Esophagus muscularis mucosa (tissue), 4 donors: ENCODE results near the gene TMEM123. TPM values are rescaled to one million over a fixed set of nuclear protein-coding genes. Genes with fewer than 3 reads are reported as not detected.

Source experiments
- DNase-seq: peaks from one replicate; pipeline ENCODE4 v3.0.0-alpha.2; 2017; ENCODE audit errors: extremely low spot score
- H3K27ac ChIP-seq, 4 donors: fragments of 200-600 bp; sonication (generic); replicated peaks in 1 of 4; 1 replicate in 3 of 4; 2 replicates in 1 of 4; pipeline ENCODE4 v1.5.1; 2016 to 2019; ENCODE audit warnings: mild to moderate bottlenecking in 1 of 4
- H3K27me3 ChIP-seq, 4 donors: fragments of 200-600 bp; sonication (generic); one replicate each; pipeline versions ENCODE4 v1.5.1 to v1.6.0; 2016 to 2019
- H3K36me3 ChIP-seq, 4 donors: fragments of 200-600 bp; sonication (generic); one replicate each; pipeline ENCODE4 v1.5.1; 2016 to 2019
- H3K4me1 ChIP-seq, 4 donors: fragments of 200-600 bp; sonication (generic); one replicate each; pipeline ENCODE4 v1.5.1; 2016 to 2019
- H3K4me3 ChIP-seq, 4 donors: fragments of 200-600 bp; sonication (generic); 1 replicate in 2 of 4; 2 replicates in 2 of 4; pipeline ENCODE4 v1.5.1; 2016 to 2019; ENCODE audit warnings: mild to moderate bottlenecking in 4 of 4, moderate library complexity in 1 of 4
- H3K9me3 ChIP-seq, 4 donors: fragments of 200-600 bp; sonication (generic); 1 replicate in 3 of 4; 2 replicates in 1 of 4; pipeline ENCODE4 v1.5.1; 2016 to 2019
- CTCF ChIP-seq, 3 experiments: fragments of 200-600 bp in 2 of 3; fragments of 450-650 bp in 1 of 3; sonication (generic) in 2 of 3; IDR thresholded peaks; one replicate each; pipeline ENCODE4 v1.5.1; 2017 to 2019; ENCODE audit warnings: antibody characterized with exemption in 3 of 3, mild to moderate bottlenecking in 2 of 3, moderate library complexity in 1 of 3
- EP300 ChIP-seq: sonication (generic); formaldehyde crosslinking; IDR thresholded peaks from one replicate; pipeline ENCODE4 v1.6.1; 2017; ENCODE audit warnings: antibody characterized with exemption
- POLR2A ChIP-seq: fragments of 450-650 bp; IDR thresholded peaks from one replicate; pipeline ENCODE4 v1.6.1; 2017; ENCODE audit warnings: antibody characterized with exemption, moderate library complexity, mild to moderate bottlenecking, low read depth
- POLR2AphosphoS5 ChIP-seq, 2 donors: sonication (generic); formaldehyde crosslinking; IDR thresholded peaks; one replicate each; pipeline ENCODE4 v1.6.1; 2017; ENCODE audit warnings: antibody characterized with exemption in 2 of 2
- WGBS: methylation state at CpG from one replicate; pipeline ENCODE4 v1.1.5; 2018; 5-methylcytosine and 5-hydroxymethylcytosine counted together
- intact Hi-C: fragments of 100-400 bp; cut with DNase I; formaldehyde crosslinking; loops from one replicate; pipeline ENCODE4 v1.15.1; 2023
- total RNA-seq, 4 donors: library from RNA; depleted of rRNA; stranded (reverse); fragments of >200 nt; gene quantifications; one replicate each; pipeline versions ENCODE4 v1.1.0 to v1.2.1, GENCODE V29; 2016

TMEM123 gene
- total RNA-seq, 4 donors from 2014 or later: 82.7 to 116 (median 88.8) TPM

- no peak overlapping the region for H3K4me3 ChIP-seq
- intact Hi-C loops: no loop called here
- no peak overlapping the region for H3K27ac ChIP-seq
- 87% methylated on average over 4 of the region's 4 CpGs for WGBS
- no peak for TF ChIP-seq EP300
- TF ChIP-seq CTCF (IDR thresholded peaks at IDR 0.05): no peak
- no peak for TF ChIP-seq POLR2A
- TF ChIP-seq POLR2AphosphoS5 (IDR thresholded peaks at IDR 0.05): no peak
- no peaks in the 10 kb centered on the region for H3K9me3 ChIP-seq
- no peak for DNase-seq
- peaks cover 22 to 42% (median 33%) of the 10 kb centered on the region in 4 donors for H3K4me1 ChIP-seq
- no peaks in the 10 kb centered on the region for H3K27me3 ChIP-seq
- H3K36me3 ChIP-seq: peaks cover 0 to 6% (median 0%) of the 10 kb centered on the region in 4 donors
Measured at GRCh38 chr11:102428696-102429095, 23.9 kb downstream of the TMEM123 start.

- 0% methylated on average over 1 of the region's 1 CpG for WGBS
- Histone ChIP-seq H3K9me3 (no peaks in the 10 kb centered on the region), H3K4me3 (no peak overlapping the region), H3K36me3 (no peaks in the 10 kb centered on the region), H3K27ac (no peak overlapping the region), H3K4me1 (peaks cover 22 to 51% (median 46%) of the 10 kb centered on the region in 4 donors), H3K27me3 (no peaks in the 10 kb centered on the region)
- intact Hi-C loops: no loop called here
- no peak for DNase-seq
- no peak for TF ChIP-seq EP300
- TF ChIP-seq CTCF (IDR thresholded peaks at IDR 0.05): no peak
- TF ChIP-seq POLR2AphosphoS5 (IDR thresholded peaks at IDR 0.05): no peak
Measured at GRCh38 chr11:102427068-102427467, 25.5 kb downstream of the TMEM123 start.

- intact Hi-C loops: no loop called here
- TF ChIP-seq CTCF (IDR thresholded peaks at IDR 0.05) (no peak), EP300 (no peak), POLR2A (no peak), POLR2AphosphoS5 (IDR thresholded peaks at IDR 0.05) (no peak)
- no peak for DNase-seq
- H3K9me3 ChIP-seq: no peaks in the 10 kb centered on the region
- peaks cover 22 to 51% (median 46%) of the 10 kb centered on the region in 4 donors for H3K4me1 ChIP-seq
- no peaks in the 10 kb centered on the region for H3K27me3 ChIP-seq
- no peaks in the 10 kb centered on the region for H3K36me3 ChIP-seq
- no peak overlapping the region for H3K27ac ChIP-seq
- H3K4me3 ChIP-seq: no peak overlapping the region
Measured at GRCh38 chr11:102426570-102426969, 26.0 kb downstream of the TMEM123 start.

- Histone ChIP-seq H3K27me3 (no peaks in the 10 kb centered on the region), H3K4me1 (peaks cover 22 to 51% (median 48%) of the 10 kb centered on the region in 4 donors), H3K36me3 (no peaks in the 10 kb centered on the region), H3K27ac (no peak overlapping the region), H3K9me3 (no peaks in the 10 kb centered on the region), H3K4me3 (no peak overlapping the region)
- intact Hi-C loops: no loop called here
- 74% methylated on average over 2 of the region's 2 CpGs for WGBS
- TF ChIP-seq POLR2A (no peak), EP300 (no peak), POLR2AphosphoS5 (IDR thresholded peaks at IDR 0.05) (no peak), CTCF (IDR thresholded peaks at IDR 0.05) (no peak)
- DNase-seq: no peak
Measured at GRCh38 chr11:102426000-102426399, 26.6 kb downstream of the TMEM123 start.

GRCh38 chr11:102423936-102424335 lies 28.6 kb downstream of the TMEM123 start:
- Histone ChIP-seq H3K27ac (no peak overlapping the region), H3K4me1 (peaks cover 5 to 43% (median 37%) of the 10 kb centered on the region in 4 donors), H3K36me3 (no peaks in the 10 kb centered on the region), H3K4me3 (no peak overlapping the region), H3K9me3 (no peaks in the 10 kb centered on the region), H3K27me3 (no peaks in the 10 kb centered on the region)
- no peak for DNase-seq
- no peak for TF ChIP-seq POLR2AphosphoS5 (IDR thresholded peaks at IDR 0.05)
- TF ChIP-seq EP300: no peak
- no peak for TF ChIP-seq POLR2A
- no peak for TF ChIP-seq CTCF (IDR thresholded peaks at IDR 0.05)
- intact Hi-C loops: no loop called here
- 83% methylated on average over 1 of the region's 1 CpG for WGBS
